Mammary epithelial cell (primary cell): Measurements from ENCODE around the gene C6orf58.

Experiments
- CTCF ChIP-seq, 2 donors: IDR thresholded peaks in 1 of 2; conservative IDR thresholded peaks in 1 of 2; 2 replicates each; pipeline ENCODE4 v1.5.1; 2011 to 2012; ENCODE audit warnings: inconsistent platforms in 2 of 2, low read length in 2 of 2, mild to moderate bottlenecking in 2 of 2, control low read depth in 1 of 2, low read depth in 1 of 2; ENCODE audit not compliant: insufficient read depth in 1 of 2; ENCODE audit errors: extremely low read depth in 1 of 2
- EZH2 ChIP-seq: IDR thresholded peaks from 2 replicates; pipeline ENCODE4 v1.6.1; 2012; ENCODE audit warnings: low read length, inconsistent platforms, borderline replicate concordance

DNA sequence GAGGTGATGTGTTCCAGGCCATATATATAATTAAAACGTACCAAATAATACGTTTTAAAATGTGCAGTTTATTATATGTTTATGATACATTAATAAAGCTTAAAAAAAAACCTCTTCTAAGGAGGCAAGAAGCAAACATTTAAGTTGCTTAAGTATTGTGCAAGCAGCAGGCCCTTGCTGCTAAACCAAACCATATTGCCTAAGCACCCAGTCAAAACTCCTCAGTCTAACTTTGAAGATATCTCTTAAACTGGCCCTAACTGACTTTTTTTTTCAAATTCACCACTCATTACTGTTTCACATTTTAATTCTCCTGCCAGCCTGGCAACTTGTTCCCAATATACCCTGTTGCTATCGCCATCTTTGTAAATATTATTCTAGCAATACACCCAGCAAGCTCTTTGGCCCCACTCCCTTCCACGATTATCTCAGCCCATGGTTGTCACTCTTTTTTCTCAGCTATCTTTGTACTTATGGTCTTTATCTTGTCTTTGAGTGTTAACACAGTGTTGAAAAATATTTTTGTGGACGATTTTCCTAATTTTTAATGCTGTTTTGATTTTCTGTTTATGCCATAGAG is 60.9 kb downstream of the C6orf58 start:
- TF ChIP-seq CTCF (conservative IDR thresholded peaks at IDR 0.05 in 1 of 2, IDR thresholded peaks at IDR 0.05 in 1 of 2; ENCODE audit: extremely low read depth in 1 of 2, insufficient read depth in 1 of 2, low read depth in 1 of 2, low read length in 2 of 2) (no peak), EZH2 (no peak)
